ENCODE measurements around the gene ERC2.

DNA sequence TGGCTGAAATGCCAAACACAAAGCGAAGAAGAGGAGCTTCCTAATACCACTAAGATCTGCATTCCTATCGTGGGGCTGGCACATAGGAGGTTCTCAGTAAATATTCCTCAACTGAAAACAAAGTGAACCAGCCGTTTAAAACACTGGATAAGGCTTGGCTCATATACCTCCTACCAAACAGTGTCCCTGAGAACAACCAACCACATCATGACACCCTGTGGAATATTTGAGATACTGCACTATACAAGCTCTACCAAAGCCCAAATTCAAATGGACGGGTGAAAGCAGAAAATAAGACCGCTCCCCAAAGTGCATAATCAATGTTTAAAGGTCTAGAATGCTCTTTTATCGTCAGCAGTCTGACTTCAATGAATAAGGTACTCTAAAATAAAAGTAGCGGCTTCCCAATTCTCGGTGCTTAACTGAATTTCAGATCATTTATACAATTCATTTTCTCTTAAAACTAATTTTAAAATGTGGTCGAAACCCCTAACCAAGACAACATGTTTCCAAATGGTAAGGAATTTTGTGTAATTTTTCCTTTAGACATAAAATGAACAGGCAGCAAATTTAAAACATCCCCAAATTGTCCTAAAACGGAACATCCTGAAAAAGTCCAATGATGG is 425.8 kb downstream of the ERC2 start:
- TF ChIP-seq, protein P1, sequence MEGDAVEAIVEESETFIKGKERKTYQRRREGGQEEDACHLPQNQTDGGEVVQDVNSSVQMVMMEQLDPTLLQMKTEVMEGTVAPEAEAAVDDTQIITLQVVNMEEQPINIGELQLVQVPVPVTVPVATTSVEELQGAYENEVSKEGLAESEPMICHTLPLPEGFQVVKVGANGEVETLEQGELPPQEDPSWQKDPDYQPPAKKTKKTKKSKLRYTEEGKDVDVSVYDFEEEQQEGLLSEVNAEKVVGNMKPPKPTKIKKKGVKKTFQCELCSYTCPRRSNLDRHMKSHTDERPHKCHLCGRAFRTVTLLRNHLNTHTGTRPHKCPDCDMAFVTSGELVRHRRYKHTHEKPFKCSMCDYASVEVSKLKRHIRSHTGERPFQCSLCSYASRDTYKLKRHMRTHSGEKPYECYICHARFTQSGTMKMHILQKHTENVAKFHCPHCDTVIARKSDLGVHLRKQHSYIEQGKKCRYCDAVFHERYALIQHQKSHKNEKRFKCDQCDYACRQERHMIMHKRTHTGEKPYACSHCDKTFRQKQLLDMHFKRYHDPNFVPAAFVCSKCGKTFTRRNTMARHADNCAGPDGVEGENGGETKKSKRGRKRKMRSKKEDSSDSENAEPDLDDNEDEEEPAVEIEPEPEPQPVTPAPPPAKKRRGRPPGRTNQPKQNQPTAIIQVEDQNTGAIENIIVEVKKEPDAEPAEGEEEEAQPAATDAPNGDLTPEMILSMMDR (IDR thresholded peaks at IDR 0.05), result peak in 2 of 3 donors; percentile 39 to 51
- no peak for TF ChIP-seq POLR2A (IDR thresholded peaks at IDR 0.05)

Data from breast epithelium (tissue), 3 donors.